Suprapubic skin (tissue), 4 donors: ENCODE measurements around the gene SLC2A9.

ENCODE experiments used
- CTCF ChIP-seq, 2 donors: fragments of 200-600 bp in 1 of 2; fragments of 450-650 bp in 1 of 2; sonication (generic) in 1 of 2; IDR thresholded peaks; one replicate each; pipeline ENCODE4 v1.5.1; 2016 to 2019; ENCODE audit warnings: antibody characterized with exemption in 2 of 2, mild to moderate bottlenecking in 1 of 2, moderate library complexity in 1 of 2
- EP300 ChIP-seq: sonication (generic); formaldehyde crosslinking; IDR thresholded peaks from one replicate; pipeline ENCODE4 v1.6.1; 2017; ENCODE audit warnings: antibody characterized with exemption
- POLR2AphosphoS5 ChIP-seq, 3 donors: sonication (generic); formaldehyde crosslinking; IDR thresholded peaks; one replicate each; pipeline ENCODE4 v1.6.1; 2017; ENCODE audit warnings: antibody characterized with exemption in 3 of 3

GRCh38 chr4:10054571-10055041, 33.3 kb upstream of the SLC2A9 start:
- TF ChIP-seq CTCF (IDR thresholded peaks at IDR 0.05) (no peak), POLR2AphosphoS5 (IDR thresholded peaks at IDR 0.05) (no peak), EP300 (no peak)
